Thymus (tissue), 11 donors: ENCODE measurements around the gene GALC. TPM values are rescaled to one million over a fixed set of nuclear protein-coding genes. Genes with fewer than 3 reads are reported as not detected.
A peak's percentile ranks its signal among the peaks of the same experiment; 100 is the strongest.

Experiments
- DNase-seq, 9 donors: peaks; one replicate each; pipeline ENCODE4 v3.0.0-alpha.2; 2013; ENCODE audit warnings: low spot score in 9 of 9, low read depth in 6 of 9, missing footprints in 1 of 9
- H3K27ac ChIP-seq, 2 donors: one replicate each; pipeline ENCODE4 v1.5.1; 2013; ENCODE audit warnings: control low read depth in 1 of 2, low read depth in 1 of 2, low read length in 1 of 2, mild to moderate bottlenecking in 1 of 2, moderate library complexity in 1 of 2
- H3K27me3 ChIP-seq, 2 donors: one replicate each; pipeline ENCODE4 v1.5.1; 2013; ENCODE audit warnings: low read length in 1 of 2; ENCODE audit not compliant: control insufficient read depth in 2 of 2, insufficient read depth in 1 of 2
- H3K36me3 ChIP-seq, 2 donors: one replicate each; pipeline ENCODE4 v1.5.1; 2013; ENCODE audit warnings: low read length in 1 of 2, mild to moderate bottlenecking in 1 of 2, moderate library complexity in 1 of 2; ENCODE audit not compliant: control insufficient read depth in 2 of 2, insufficient read depth in 2 of 2
- H3K4me1 ChIP-seq, 2 donors: one replicate each; pipeline ENCODE4 v1.5.1; 2013; ENCODE audit warnings: low read length in 2 of 2; ENCODE audit not compliant: control insufficient read depth in 2 of 2, insufficient read depth in 2 of 2
- H3K4me3 ChIP-seq, 2 donors: one replicate each; pipeline ENCODE4 v1.5.1; 2013; ENCODE audit warnings: low read length in 2 of 2, control low read depth in 1 of 2, mild to moderate bottlenecking in 1 of 2
- H3K9me3 ChIP-seq, 2 donors: one replicate each; pipeline ENCODE4 v1.5.1; 2013; ENCODE audit warnings: low read length in 1 of 2, mild to moderate bottlenecking in 1 of 2; ENCODE audit not compliant: control insufficient read depth in 2 of 2, insufficient read depth in 1 of 2
- WGBS: extraction: QIAGEN DNeasy Blood & Tissue Kit; methylation state at CpG from one replicate; pipeline ENCODE4 v1.1.7; 2013; 5-methylcytosine and 5-hydroxymethylcytosine counted together
- polyA plus RNA-seq: library from polyadenylated mRNA; stranded (reverse); fragments of 200-250 nt; gene quantifications from one replicate; pipeline ENCODE4 v1.2.3, GENCODE V29; 2013
- total RNA-seq: library from RNA; stranded (reverse); fragments of 120-200 nt; gene quantifications from one replicate; pipeline ENCODE4 v1.2.4, GENCODE V29; 2013
- donor health status: healthy.

Gene GALC
- total and polyA plus RNA-seq, 2 donors: 12.5 to 14.4 TPM

GRCh38 chr14:87916103-87916885 is 76.7 kb downstream of the GALC start:
- no peak for DNase-seq
- H3K4me1 ChIP-seq: no peaks in the 10 kb centered on the region
- no peaks in the 10 kb centered on the region for H3K27me3 ChIP-seq
- no peaks in the 10 kb centered on the region for H3K36me3 ChIP-seq
- peaks cover 0 to 12% of the 10 kb centered on the region in 2 donors for H3K9me3 ChIP-seq
- 95% methylated on average over 31 of the region's 31 CpGs for WGBS
- H3K4me3 ChIP-seq: no peak overlapping the region
- H3K27ac ChIP-seq: no peak overlapping the region

- 57% methylated on average over 5 of the region's 5 CpGs for WGBS
- H3K27ac ChIP-seq: no peak overlapping the region
- no peak for DNase-seq
Measured at GRCh38 chr14:87908550-87908949, 84.4 kb downstream of the GALC start.

GRCh38 chr14:87901652-87902051 is 91.3 kb downstream of the GALC start:
- peaks cover 0 to 17% of the 10 kb centered on the region in 2 donors for H3K27me3 ChIP-seq
- no peaks in the 10 kb centered on the region for H3K36me3 ChIP-seq
- H3K4me3 ChIP-seq: no peak overlapping the region
- no peaks in the 10 kb centered on the region for H3K9me3 ChIP-seq
- DNase-seq: no peak
- no peak overlapping the region for H3K27ac ChIP-seq
- H3K4me1 ChIP-seq: no peaks in the 10 kb centered on the region

More at GRCh38 chr14:87908550-87908949, 84.4 kb downstream of the GALC start:
- Histone ChIP-seq H3K36me3 (no peaks in the 10 kb centered on the region), H3K9me3 (no peaks in the 10 kb centered on the region), H3K27me3 (no peaks in the 10 kb centered on the region), H3K4me3 (no peak overlapping the region), H3K4me1 (no peaks in the 10 kb centered on the region)

- 90% methylated on average over 3 of the region's 3 CpGs for WGBS
- peaks cover 0 to 17% of the 10 kb centered on the region in 2 donors for H3K27me3 ChIP-seq
Measured at GRCh38 chr14:87901236-87901635, 91.7 kb downstream of the GALC start.

GRCh38 chr14:87899228-87899627 is 93.8 kb downstream of the GALC start:
- Histone ChIP-seq H3K27me3 (peaks cover 0 to 17% of the 10 kb centered on the region in 2 donors), H3K4me1 (no peaks in the 10 kb centered on the region), H3K36me3 (no peaks in the 10 kb centered on the region), H3K4me3 (no peak overlapping the region), H3K27ac (no peak overlapping the region), H3K9me3 (no peaks in the 10 kb centered on the region)
- no peak for DNase-seq

More at GRCh38 chr14:87901236-87901635, 91.7 kb downstream of the GALC start:
- Histone ChIP-seq H3K27ac (no peak overlapping the region), H3K4me3 (no peak overlapping the region), H3K36me3 (no peaks in the 10 kb centered on the region), H3K9me3 (no peaks in the 10 kb centered on the region), H3K4me1 (no peaks in the 10 kb centered on the region)
- DNase-seq: no peak

GRCh38 chr14:87898301-87898700 is 94.7 kb downstream of the GALC start:
- WGBS: 89% methylated on average over 3 of the region's 3 CpGs
- Histone ChIP-seq H3K4me1 (no peaks in the 10 kb centered on the region), H3K27ac (no peak overlapping the region), H3K4me3 (no peak overlapping the region), H3K36me3 (no peaks in the 10 kb centered on the region), H3K9me3 (no peaks in the 10 kb centered on the region), H3K27me3 (peaks cover 0 to 17% of the 10 kb centered on the region in 2 donors)
- DNase-seq: no peak

- Histone ChIP-seq H3K4me3 (no peak overlapping the region), H3K27ac (no peak overlapping the region), H3K27me3 (peaks cover 0 to 17% of the 10 kb centered on the region in 2 donors), H3K4me1 (no peaks in the 10 kb centered on the region), H3K36me3 (no peaks in the 10 kb centered on the region), H3K9me3 (no peaks in the 10 kb centered on the region)
- peak in 7 of 9 donors; percentile 3 to 41 (median 11) for DNase-seq
- 53% methylated on average over 9 of the region's 9 CpGs for WGBS
Measured at GRCh38 chr14:87896393-87897380, 96.3 kb downstream of the GALC start.

- no peak overlapping the region for H3K27ac ChIP-seq
- H3K9me3 ChIP-seq: no peaks in the 10 kb centered on the region
- no peak overlapping the region for H3K4me3 ChIP-seq
- H3K36me3 ChIP-seq: no peaks in the 10 kb centered on the region
- peaks cover 0 to 17% of the 10 kb centered on the region in 2 donors for H3K27me3 ChIP-seq
- 82% methylated on average over 6 of the region's 6 CpGs for whole genome bisulfite sequencing
- no peaks in the 10 kb centered on the region for H3K4me1 ChIP-seq
- no peak for DNase-seq
Measured at GRCh38 chr14:87894920-87895319, 98.1 kb downstream of the GALC start.

GRCh38 chr14:87892763-87893162 is 100.2 kb downstream of the GALC start:
- peaks cover 0 to 9% of the 10 kb centered on the region in 2 donors for H3K27me3 ChIP-seq
- WGBS: 86% methylated on average over 2 of the region's 2 CpGs
- no peaks in the 10 kb centered on the region for H3K36me3 ChIP-seq
- no peaks in the 10 kb centered on the region for H3K4me1 ChIP-seq
- no peak overlapping the region for H3K27ac ChIP-seq
- DNase-seq: no peak
- no peak overlapping the region for H3K4me3 ChIP-seq
- no peaks in the 10 kb centered on the region for H3K9me3 ChIP-seq
